NT2/D1 (cell line): ENCODE data around the gene FGF10.

Source experiments
- SUZ12 ChIP-seq: IDR thresholded peaks from 2 replicates; pipeline ENCODE4 v1.6.1; 2011; ENCODE audit not compliant: insufficient read length, insufficient read depth; ENCODE audit errors: extremely low read depth
- YY1 ChIP-seq: IDR thresholded peaks from 2 replicates; pipeline ENCODE4 v1.6.1; 2011; ENCODE audit not compliant: insufficient read length, insufficient read depth
- ZNF274 ChIP-seq: IDR thresholded peaks from 2 replicates; pipeline ENCODE4 v1.6.1; 2011; ENCODE audit warnings: mild to moderate bottlenecking, low read depth, low read length

DNA sequence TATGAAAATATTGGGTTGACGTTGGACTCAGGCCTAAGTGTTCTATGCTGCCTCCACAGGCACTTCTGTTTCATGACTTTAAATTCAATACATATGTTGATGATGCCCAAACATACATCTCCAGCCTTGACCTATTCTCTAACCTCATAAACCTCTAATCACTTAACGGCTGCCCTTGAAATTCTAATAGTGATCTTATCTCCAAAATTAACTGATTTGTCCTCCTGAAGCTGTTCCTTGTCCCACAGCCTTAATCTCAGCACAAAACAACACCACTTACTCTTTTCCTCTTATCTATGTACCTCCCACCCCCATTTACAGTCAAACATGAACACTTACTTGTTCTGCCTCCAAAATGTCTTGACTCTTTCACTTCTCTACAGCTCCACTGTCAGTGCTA, 43.3 kb downstream of the FGF10 start:
- no peak for TF ChIP-seq SUZ12
- TF ChIP-seq YY1, result no peak
- TF ChIP-seq ZNF274, result no peak
